HG02678 (cell line): Measurements from ENCODE around the gene NYAP2.

Source experiments
- ATAC-seq: cut with Tn5 transposase; IDR thresholded peaks from one replicate; pipeline ENCODE4 v1.9.1; 2021; ENCODE audit warnings: mild to moderate bottlenecking, moderate library complexity; ENCODE audit not compliant: unreplicated experiment

NYAP2 gene

GRCh38 chr2:225399504-225399903 lies at the start of gene NYAP2:
NYAP2 (plus strand) TSS chr2:225399710; CDS start chr2:225408881, 9,171 bp downstream.
- no peak for ATAC-seq

GRCh38 chr2:225353579-225354085 lies 45.9 kb upstream of the NYAP2 start:
- ATAC-seq: no peak

- ATAC-seq: no peak
Measured at GRCh38 chr2:225354281-225354774, 45.2 kb upstream of the NYAP2 start.

GRCh38 chr2:225355788-225356187 lies 43.7 kb upstream of the NYAP2 start:
- no peak for ATAC-seq

GRCh38 chr2:225366731-225367130 lies 32.8 kb upstream of the NYAP2 start:
- no peak for ATAC-seq

GRCh38 chr2:225367482-225367881 lies 32.0 kb upstream of the NYAP2 start:
- ATAC-seq: no peak

- no peak for ATAC-seq
Measured at GRCh38 chr2:225378984-225379383, 20.5 kb upstream of the NYAP2 start.

GRCh38 chr2:225379856-225380255 lies 19.7 kb upstream of the NYAP2 start:
- ATAC-seq: no peak

GRCh38 chr2:225381609-225382008 lies 17.9 kb upstream of the NYAP2 start:
- no peak for ATAC-seq

GRCh38 chr2:225398372-225398771 lies 1.1 kb upstream of the NYAP2 start:
- no peak for ATAC-seq

GRCh38 chr2:225400060-225400511 lies 576 bp downstream of the NYAP2 start:
- ATAC-seq: no peak

GRCh38 chr2:225400546-225401400 lies 1.3 kb downstream of the NYAP2 start:
- ATAC-seq: no peak

GRCh38 chr2:225402210-225402776 lies 2.8 kb downstream of the NYAP2 start:
- no peak for ATAC-seq

- no peak for ATAC-seq
Measured at GRCh38 chr2:225411452-225411851, 11.9 kb downstream of the NYAP2 start.

- no peak for ATAC-seq
Measured at GRCh38 chr2:225413786-225414185, 14.3 kb downstream of the NYAP2 start.

- no peak for ATAC-seq
Measured at GRCh38 chr2:225414902-225415301, 15.4 kb downstream of the NYAP2 start.

- no peak for ATAC-seq
Measured at GRCh38 chr2:225415341-225415740, 15.8 kb downstream of the NYAP2 start.

- no peak for ATAC-seq
Measured at GRCh38 chr2:225415792-225416191, 16.3 kb downstream of the NYAP2 start.

- no peak for ATAC-seq
Measured at GRCh38 chr2:225416616-225417367, 17.3 kb downstream of the NYAP2 start.

- no peak for ATAC-seq
Measured at GRCh38 chr2:225419033-225419432, 19.5 kb downstream of the NYAP2 start.

GRCh38 chr2:225422145-225422544 lies 22.6 kb downstream of the NYAP2 start:
- ATAC-seq: no peak
